ENCODE data around the gene DNAH11. TPM values are rescaled to one million over a fixed set of nuclear protein-coding genes. Genes with fewer than 3 reads are reported as not detected.
A peak's percentile ranks its signal among the peaks of the same experiment; 100 is the strongest.

The DNAH11 gene
- total RNA-seq, 4 donors from 2014 or later = 0.10 to 0.62 (median 0.23) TPM

DNA sequence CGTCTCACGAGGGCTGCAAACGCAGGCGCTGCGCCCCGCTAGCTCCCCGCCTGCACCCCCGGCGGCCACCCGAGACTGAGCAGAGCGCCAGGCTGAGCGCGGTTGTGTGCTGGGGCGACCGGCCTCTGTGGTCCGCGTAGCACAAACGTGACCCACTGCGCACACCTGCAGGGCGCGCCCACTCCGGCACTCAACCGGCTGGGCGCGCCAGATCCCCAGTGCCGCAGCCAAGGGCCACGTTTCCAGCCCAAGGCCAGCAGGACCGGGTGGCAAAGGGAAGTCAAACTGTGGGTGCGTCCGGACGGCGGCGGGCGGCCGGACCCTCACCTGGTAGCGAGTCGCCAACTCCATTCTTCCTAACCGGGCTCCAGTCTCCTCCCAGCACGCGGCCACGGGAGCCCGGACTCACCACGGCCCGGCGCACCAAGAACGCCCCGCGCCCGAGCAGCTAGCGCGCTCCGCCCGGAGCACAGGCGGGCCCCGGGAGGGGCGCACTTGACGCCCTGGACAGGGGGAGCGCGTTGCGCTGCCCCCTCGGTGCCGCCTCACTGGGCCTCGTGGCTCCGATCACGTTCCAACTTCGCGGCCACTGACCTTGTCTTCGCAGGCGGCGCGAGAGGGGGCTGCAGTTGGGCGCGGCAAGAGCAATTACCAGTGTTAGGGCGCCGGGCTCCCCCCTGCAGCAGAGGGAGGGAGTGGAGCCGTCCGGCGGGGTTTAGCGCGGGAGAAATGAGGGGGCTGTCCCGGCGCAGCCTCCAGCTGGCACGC is 402.8 kb downstream of the DNAH11 start, which contains the start of gene CDCA7L:
CDCA7L (minus strand) TSS at position 446 of the 768 bp plus-strand sequence; CDS start at position 351, 95 bp downstream.
- no peaks in the 10 kb centered on the region for H3K27me3 ChIP-seq
- no peak for DNase-seq
- H3K4me3 ChIP-seq = peak within 1 kb of the TSS; percentile 63 to 76 (median 72)
- peak within 1 kb of the TSS; percentile 31 to 80 (median 63) for H3K27ac ChIP-seq
- intact Hi-C loops (cut with DNase I; ENCODE audit: low total_unique reads) (no loop called here), in situ Hi-C loops (cut with MboI; ENCODE audit: low sequenced_read_pairs in 4 of 4) (no loop called here)
- H3K36me3 ChIP-seq = no peaks in the 10 kb centered on the region
- peak; percentile 73 to 74 for ATAC-seq
- H3K9me3 ChIP-seq = no peaks in the 10 kb centered on the region
- no peaks in the 10 kb centered on the region for H3K4me1 ChIP-seq
- TF ChIP-seq, protein P1, sequence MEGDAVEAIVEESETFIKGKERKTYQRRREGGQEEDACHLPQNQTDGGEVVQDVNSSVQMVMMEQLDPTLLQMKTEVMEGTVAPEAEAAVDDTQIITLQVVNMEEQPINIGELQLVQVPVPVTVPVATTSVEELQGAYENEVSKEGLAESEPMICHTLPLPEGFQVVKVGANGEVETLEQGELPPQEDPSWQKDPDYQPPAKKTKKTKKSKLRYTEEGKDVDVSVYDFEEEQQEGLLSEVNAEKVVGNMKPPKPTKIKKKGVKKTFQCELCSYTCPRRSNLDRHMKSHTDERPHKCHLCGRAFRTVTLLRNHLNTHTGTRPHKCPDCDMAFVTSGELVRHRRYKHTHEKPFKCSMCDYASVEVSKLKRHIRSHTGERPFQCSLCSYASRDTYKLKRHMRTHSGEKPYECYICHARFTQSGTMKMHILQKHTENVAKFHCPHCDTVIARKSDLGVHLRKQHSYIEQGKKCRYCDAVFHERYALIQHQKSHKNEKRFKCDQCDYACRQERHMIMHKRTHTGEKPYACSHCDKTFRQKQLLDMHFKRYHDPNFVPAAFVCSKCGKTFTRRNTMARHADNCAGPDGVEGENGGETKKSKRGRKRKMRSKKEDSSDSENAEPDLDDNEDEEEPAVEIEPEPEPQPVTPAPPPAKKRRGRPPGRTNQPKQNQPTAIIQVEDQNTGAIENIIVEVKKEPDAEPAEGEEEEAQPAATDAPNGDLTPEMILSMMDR (IDR thresholded peaks at IDR 0.05 in 4 of 5, conservative IDR thresholded peaks at IDR 0.05 in 1 of 5) = no peak
- TF ChIP-seq POLR2A (IDR thresholded peaks at IDR 0.05) = peak in 1 of 2 donors; percentile 19

DNA sequence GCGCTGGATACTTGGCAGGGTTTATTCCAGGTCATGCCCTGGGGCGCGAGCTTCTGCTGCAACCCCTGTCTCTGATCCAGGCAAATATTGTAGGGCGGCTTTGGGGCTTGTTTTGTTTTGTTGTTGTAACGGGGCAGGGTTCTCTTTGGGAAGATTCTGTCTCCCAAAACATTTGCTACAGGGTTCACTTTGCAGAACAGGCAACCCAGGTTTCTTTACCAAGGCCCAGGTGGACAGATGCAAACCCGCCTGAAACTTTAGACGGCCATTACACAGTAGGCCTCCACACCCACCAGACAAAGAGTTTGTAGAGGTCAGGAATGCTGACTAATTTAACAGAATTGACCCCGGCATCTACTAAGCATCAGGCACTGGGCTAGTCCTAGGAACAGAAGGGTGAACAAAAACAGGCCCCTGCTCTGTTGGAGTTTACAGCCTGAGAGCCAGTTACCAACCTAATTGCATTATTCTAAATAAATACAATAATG is 403.4 kb downstream of the DNAH11 start:
- peak in 1 of 2 donors; percentile 10 for ATAC-seq
- intact Hi-C loops (cut with DNase I; ENCODE audit: low total_unique reads) = no loop called here
- no peaks in the 10 kb centered on the region for H3K4me1 ChIP-seq
- peak overlapping the region in 3 of 4 donors; percentile 62 to 80 (median 64) for H3K27ac ChIP-seq
- no peaks in the 10 kb centered on the region for H3K27me3 ChIP-seq
- DNase-seq = no peak
- in situ Hi-C loops (cut with MboI; ENCODE audit: low sequenced_read_pairs in 4 of 4) = no loop called here
- H3K36me3 ChIP-seq = no peaks in the 10 kb centered on the region
- H3K4me3 ChIP-seq = peak overlapping the region; percentile 63 to 76 (median 72)
- TF ChIP-seq, protein P1 (IDR thresholded peaks at IDR 0.05 in 4 of 5, conservative IDR thresholded peaks at IDR 0.05 in 1 of 5) = no peak
- TF ChIP-seq POLR2A (IDR thresholded peaks at IDR 0.05) = no peak
- no peaks in the 10 kb centered on the region for H3K9me3 ChIP-seq

- no peak overlapping the region for H3K27ac ChIP-seq
- ATAC-seq = no peak
- intact Hi-C loops (cut with DNase I; ENCODE audit: low total_unique reads) = no loop called here
- TF ChIP-seq POLR2A (IDR thresholded peaks at IDR 0.05) = no peak
- TF ChIP-seq, protein P1 (IDR thresholded peaks at IDR 0.05 in 4 of 5, conservative IDR thresholded peaks at IDR 0.05 in 1 of 5) = no peak
- H3K4me1 ChIP-seq = no peaks in the 10 kb centered on the region
- H3K9me3 ChIP-seq = no peaks in the 10 kb centered on the region
- no peaks in the 10 kb centered on the region for H3K36me3 ChIP-seq
- DNase-seq = no peak
- no peak overlapping the region for H3K4me3 ChIP-seq
- in situ Hi-C loops (cut with MboI; ENCODE audit: low sequenced_read_pairs in 4 of 4) = no loop called here
- H3K27me3 ChIP-seq = no peaks in the 10 kb centered on the region
These were observed 404.2 kb downstream of the DNAH11 start for GRCh38 chr7:21947056-21947455.

DNA sequence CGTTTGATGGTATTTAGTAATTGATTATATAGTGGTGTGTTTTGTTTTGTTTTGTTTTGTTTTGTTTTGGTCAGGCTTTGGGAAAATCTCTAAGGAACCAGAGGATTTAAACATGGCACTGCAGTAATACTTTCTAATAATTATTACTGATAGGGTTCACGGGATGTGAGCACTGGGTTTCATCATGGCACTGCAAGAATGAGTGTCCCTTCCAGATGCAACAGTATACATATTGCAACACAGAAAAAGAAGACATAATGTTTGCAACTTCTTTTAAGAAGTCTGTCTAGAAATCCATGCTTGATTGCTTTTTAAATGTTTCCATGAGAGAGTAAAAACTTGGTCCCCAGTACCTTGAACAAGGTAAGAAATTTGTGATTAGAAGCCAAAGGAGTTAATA is 405.1 kb downstream of the DNAH11 start:
- Histone ChIP-seq H3K36me3 (no peaks in the 10 kb centered on the region), H3K4me1 (no peaks in the 10 kb centered on the region), H3K27ac (no peak overlapping the region), H3K27me3 (no peaks in the 10 kb centered on the region), H3K4me3 (no peak overlapping the region), H3K9me3 (no peaks in the 10 kb centered on the region)
- intact Hi-C loops (cut with DNase I; ENCODE audit: low total_unique reads) = no loop called here
- ATAC-seq = no peak
- TF ChIP-seq, protein P1 (IDR thresholded peaks at IDR 0.05 in 4 of 5, conservative IDR thresholded peaks at IDR 0.05 in 1 of 5) = no peak
- no peak for TF ChIP-seq POLR2A (IDR thresholded peaks at IDR 0.05)
- in situ Hi-C loops (cut with MboI; ENCODE audit: low sequenced_read_pairs in 4 of 4) = no loop called here
- DNase-seq = no peak
